ENCODE data around the gene TIMP3.

DNA sequence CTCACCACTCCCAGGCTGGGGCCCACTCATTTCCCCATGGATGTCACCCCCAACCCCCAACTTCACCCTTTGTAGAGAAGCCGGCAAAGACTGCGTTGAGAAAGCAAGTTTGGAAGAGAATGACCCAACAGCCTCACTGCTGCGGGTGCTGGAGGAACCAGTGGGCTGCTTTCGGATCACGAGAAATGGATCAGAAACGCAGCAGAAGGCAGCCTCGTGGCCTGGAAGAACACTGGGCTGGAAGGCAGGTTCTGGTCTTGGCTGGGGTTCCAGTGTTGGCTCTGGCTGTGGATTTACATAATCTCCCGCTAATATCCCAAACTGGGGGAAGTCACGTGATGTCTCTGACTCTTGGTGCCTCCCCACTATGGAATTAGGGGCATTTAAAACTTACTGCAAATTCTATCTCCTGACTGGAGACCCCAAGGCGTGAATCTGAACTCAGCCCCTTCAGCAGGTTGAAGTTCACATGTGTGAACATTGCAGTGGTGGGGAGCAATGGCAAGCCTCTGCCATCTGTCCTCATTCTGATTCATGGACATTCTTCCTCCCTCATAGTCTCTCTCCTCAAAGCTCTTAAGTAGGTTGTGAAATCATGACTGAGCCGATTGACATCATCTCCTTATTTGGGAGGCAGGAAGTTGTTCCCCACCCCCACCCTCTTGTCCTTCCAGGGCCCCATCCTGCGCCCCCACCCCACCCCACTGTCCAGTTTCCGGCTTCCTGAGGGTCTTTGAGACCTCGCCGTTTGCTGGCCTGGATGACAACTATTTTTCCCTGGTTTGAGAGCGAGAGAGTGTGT, 37.0 kb upstream of the TIMP3 start:
- TF ChIP-seq, protein P1, sequence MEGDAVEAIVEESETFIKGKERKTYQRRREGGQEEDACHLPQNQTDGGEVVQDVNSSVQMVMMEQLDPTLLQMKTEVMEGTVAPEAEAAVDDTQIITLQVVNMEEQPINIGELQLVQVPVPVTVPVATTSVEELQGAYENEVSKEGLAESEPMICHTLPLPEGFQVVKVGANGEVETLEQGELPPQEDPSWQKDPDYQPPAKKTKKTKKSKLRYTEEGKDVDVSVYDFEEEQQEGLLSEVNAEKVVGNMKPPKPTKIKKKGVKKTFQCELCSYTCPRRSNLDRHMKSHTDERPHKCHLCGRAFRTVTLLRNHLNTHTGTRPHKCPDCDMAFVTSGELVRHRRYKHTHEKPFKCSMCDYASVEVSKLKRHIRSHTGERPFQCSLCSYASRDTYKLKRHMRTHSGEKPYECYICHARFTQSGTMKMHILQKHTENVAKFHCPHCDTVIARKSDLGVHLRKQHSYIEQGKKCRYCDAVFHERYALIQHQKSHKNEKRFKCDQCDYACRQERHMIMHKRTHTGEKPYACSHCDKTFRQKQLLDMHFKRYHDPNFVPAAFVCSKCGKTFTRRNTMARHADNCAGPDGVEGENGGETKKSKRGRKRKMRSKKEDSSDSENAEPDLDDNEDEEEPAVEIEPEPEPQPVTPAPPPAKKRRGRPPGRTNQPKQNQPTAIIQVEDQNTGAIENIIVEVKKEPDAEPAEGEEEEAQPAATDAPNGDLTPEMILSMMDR (IDR thresholded peaks at IDR 0.05), result no peak
- TF ChIP-seq POLR2AphosphoS5 (IDR thresholded peaks at IDR 0.05; ENCODE audit: low read depth, low read length), result no peak
- TF ChIP-seq, protein P2, sequence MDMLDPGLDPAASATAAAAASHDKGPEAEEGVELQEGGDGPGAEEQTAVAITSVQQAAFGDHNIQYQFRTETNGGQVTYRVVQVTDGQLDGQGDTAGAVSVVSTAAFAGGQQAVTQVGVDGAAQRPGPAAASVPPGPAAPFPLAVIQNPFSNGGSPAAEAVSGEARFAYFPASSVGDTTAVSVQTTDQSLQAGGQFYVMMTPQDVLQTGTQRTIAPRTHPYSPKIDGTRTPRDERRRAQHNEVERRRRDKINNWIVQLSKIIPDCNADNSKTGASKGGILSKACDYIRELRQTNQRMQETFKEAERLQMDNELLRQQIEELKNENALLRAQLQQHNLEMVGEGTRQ (IDR thresholded peaks at IDR 0.05; ENCODE audit: borderline replicate concordance, low read depth, low read length), result no peak
- no peak for TF ChIP-seq NFIC (IDR thresholded peaks at IDR 0.05; ENCODE audit: borderline replicate concordance)
- TF ChIP-seq RFX5 (IDR thresholded peaks at IDR 0.05; ENCODE audit: low read length), result no peak
- no peak for TF ChIP-seq SIN3A (IDR thresholded peaks at IDR 0.05; ENCODE audit: borderline replicate concordance, low read depth, low read length)
- no peak for TF ChIP-seq FOSL2 (IDR thresholded peaks at IDR 0.05; ENCODE audit: borderline replicate concordance, low read depth)
- TF ChIP-seq RAD21 (IDR thresholded peaks at IDR 0.05; ENCODE audit: low read length), result no peak
- no peak for TF ChIP-seq MEF2A (IDR thresholded peaks at IDR 0.05; ENCODE audit: borderline replicate concordance, low read depth)

All from SK-N-SH (cell line).